Measurements from ENCODE around the gene ZSWIM5. TPM values are rescaled to one million over a fixed set of nuclear protein-coding genes. Genes with fewer than 3 reads are reported as not detected.

ZSWIM5 gene
- total and polyA plus RNA-seq, 2 of the 8 experiments (the other 6 are each of a cell fraction or from before 2014, with no cell fraction given): 2.5 to 3.9 TPM

GRCh38 chr1:45122724-45123123, 83.7 kb downstream of the ZSWIM5 start:
- no peak overlapping the region for H3K9ac ChIP-seq (replicated peaks in 1 of 4; ENCODE audit: extremely low read depth in 1 of 4, low read depth in 3 of 4, low read length in 3 of 4)
- FAIRE-seq (no peak), DNase-seq (ENCODE audit: low read depth in 1 of 2, low spot score in 2 of 2) (no peak)
- H3K9me3 ChIP-seq (ENCODE audit: insufficient read depth in 2 of 2, low read depth in 1 of 2, low read length in 1 of 2): no peaks in the 10 kb centered on the region
- H3K23ac ChIP-seq (ENCODE audit: insufficient read length): no peak overlapping the region
- H2BK120ac ChIP-seq (replicated peaks; ENCODE audit: low read depth, low read length): no peak overlapping the region
- no peak overlapping the region for H3K14ac ChIP-seq (ENCODE audit: insufficient read length)
- no peak overlapping the region for H2AK5ac ChIP-seq (ENCODE audit: low read depth, low read length)
- H3K4me2 ChIP-seq (ENCODE audit: insufficient read depth in 1 of 2, low read depth in 2 of 2, low read length in 2 of 2): no peak overlapping the region
- H2BK5ac ChIP-seq (ENCODE audit: low read depth, low read length): no peak overlapping the region
- no peak overlapping the region for H4K8ac ChIP-seq (ENCODE audit: extremely low read depth, insufficient read depth, low read length)
- H3K4me1 ChIP-seq (replicated peaks in 1 of 4; ENCODE audit: control insufficient read depth in 3 of 4, insufficient read depth in 4 of 4, low read length in 3 of 4): peaks cover 0 to 2% (median 0%) of the 10 kb centered on the region in 4 experiments; a peak in 1 of 7 replicates
- H3K18ac ChIP-seq (ENCODE audit: extremely low read depth, low read length): no peak overlapping the region
- no peak overlapping the region for H3K4ac ChIP-seq (replicated peaks; ENCODE audit: insufficient read length, low read depth, low read length)
- no peak overlapping the region for H2BK15ac ChIP-seq (ENCODE audit: low read length)
- no peaks in the 10 kb centered on the region for H3K23me2 ChIP-seq (ENCODE audit: low read depth, low read length)
- H3K36me3 ChIP-seq (ENCODE audit: control insufficient read depth in 2 of 4, insufficient read depth in 4 of 4, low read length in 3 of 4): no peaks in the 10 kb centered on the region
- ChIA-PET POLR2A (ENCODE audit: partially characterized antibody) (no interaction called here), CTCF (ENCODE audit: partially characterized antibody) (interaction anchor here (1.5 kb wide), 1 partner anchor 108 kb away, joined by 4 read pairs; no protein-coding TSS in a partner anchor)
- H2BK12ac ChIP-seq (ENCODE audit: low read depth, low read length): no peak overlapping the region
- 84% methylated on average over 1 of the region's 1 CpG; no CpG with 5 or more reads in 1 of the 2 experiments for WGBS, 2 experiments (ENCODE audit: extremely low coverage in 1 of 2, insufficient coverage in 1 of 2, insufficient read length in 1 of 2, insufficient replicate concordance in 2 of 2, low coverage in 1 of 2, low lambda C conversion rate in 2 of 2, missing lambda C conversion rate in 1 of 2)
- no peaks in the 10 kb centered on the region for H3K27me3 ChIP-seq (replicated peaks in 1 of 4; ENCODE audit: control insufficient read depth in 3 of 4, extremely low read depth in 1 of 4, insufficient read depth in 3 of 4, low read length in 3 of 4)
- TF ChIP-seq FOSL1 (IDR thresholded peaks at IDR 0.05; ENCODE audit: insufficient read depth, low read depth, low read length) (no peak), SIX5 (IDR thresholded peaks at IDR 0.05; ENCODE audit: low read depth, low read length) (no peak), HDAC6 (IDR thresholded peaks at IDR 0.05; ENCODE audit: low read depth, low read length) (no peak), CHD1 (IDR thresholded peaks at IDR 0.05; ENCODE audit: low read depth, low read length) (no peak)
- no peak overlapping the region for H3K4me3 ChIP-seq (ENCODE audit: extremely low read depth in 1 of 4, insufficient read depth in 2 of 4, low read depth in 3 of 4, low read length in 4 of 4)
- no peak overlapping the region for H2AFZ ChIP-seq (ENCODE audit: low read length)
- H3K56ac ChIP-seq (replicated peaks; ENCODE audit: insufficient read length, low read depth, low read length): no peak overlapping the region
- no peaks in the 10 kb centered on the region for H4K20me1 ChIP-seq (replicated peaks in 1 of 2; ENCODE audit: control insufficient read depth in 1 of 2, insufficient read depth in 2 of 2, low read length in 2 of 2)
- no peak overlapping the region for H4K5ac ChIP-seq (ENCODE audit: insufficient read length, low read depth, low read length)
- H4K91ac ChIP-seq (replicated peaks; ENCODE audit: insufficient read length, low read length): no peak overlapping the region
- no peak overlapping the region for H3K27ac ChIP-seq (ENCODE audit: low read depth, low read length)
- H3K79me1 ChIP-seq (ENCODE audit: low read depth, low read length): no peaks in the 10 kb centered on the region
- H2BK20ac ChIP-seq (ENCODE audit: low read length): no peak overlapping the region
- no peaks in the 10 kb centered on the region for H3K79me2 ChIP-seq (ENCODE audit: control insufficient read depth in 1 of 2, insufficient read depth in 2 of 2, low read length in 2 of 2)
